Activated CD8-positive, alpha-beta memory T cell treated with anti-CD3 and anti-CD28 coated beads for 4 hours (primary cell): ENCODE data around the gene CAPN7.

ENCODE experiments used
- DNase-seq, 2 donors: peaks; one replicate each; pipeline ENCODE4 v3.0.0-alpha.2; 2020; ENCODE audit warnings: low read depth in 2 of 2

Gene CAPN7

GRCh38 chr3:15199493-15200105 lies 6.4 kb upstream of the CAPN7 start:
- no peak for DNase-seq

- DNase-seq, result no peak
Measured at GRCh38 chr3:15204005-15204404, 2.0 kb upstream of the CAPN7 start.

GRCh38 chr3:15205482-15205933 lies 538 bp upstream of the CAPN7 start:
- DNase-seq, result no peak

- DNase-seq, result no peak
Measured at GRCh38 chr3:15206662-15207576, 873 bp downstream of the CAPN7 start.

- DNase-seq, result no peak
Measured at GRCh38 chr3:15207836-15208504, 1.9 kb downstream of the CAPN7 start.

- no peak for DNase-seq
Measured at GRCh38 chr3:15211937-15212336, 5.9 kb downstream of the CAPN7 start.

GRCh38 chr3:15214758-15215157 lies 8.7 kb downstream of the CAPN7 start:
- DNase-seq, result no peak

GRCh38 chr3:15215996-15216395 lies 9.9 kb downstream of the CAPN7 start:
- no peak for DNase-seq

- no peak for DNase-seq
Measured at GRCh38 chr3:15216501-15216900, 10.5 kb downstream of the CAPN7 start.

GRCh38 chr3:15217011-15217671 lies 11.1 kb downstream of the CAPN7 start:
- DNase-seq, result no peak

GRCh38 chr3:15217841-15218267 lies 11.8 kb downstream of the CAPN7 start:
- DNase-seq, result no peak

- no peak for DNase-seq
Measured at GRCh38 chr3:15218689-15219088, 12.6 kb downstream of the CAPN7 start.

- no peak for DNase-seq
Measured at GRCh38 chr3:15220056-15220455, 14.0 kb downstream of the CAPN7 start.

- DNase-seq, result no peak
Measured at GRCh38 chr3:15220661-15221060, 14.6 kb downstream of the CAPN7 start.

GRCh38 chr3:15221574-15222217 lies 15.7 kb downstream of the CAPN7 start:
- DNase-seq, result no peak

GRCh38 chr3:15223685-15224572 lies 17.9 kb downstream of the CAPN7 start:
- no peak for DNase-seq

GRCh38 chr3:15228147-15228546 lies 22.1 kb downstream of the CAPN7 start:
- DNase-seq, result no peak

GRCh38 chr3:15229262-15229661 lies 23.2 kb downstream of the CAPN7 start:
- no peak for DNase-seq

- peak in 1 of 2 donors; percentile 14 for DNase-seq
Measured at GRCh38 chr3:15241341-15241740, 35.3 kb downstream of the CAPN7 start.

GRCh38 chr3:15243822-15244482 lies 37.9 kb downstream of the CAPN7 start:
- DNase-seq, result no peak
